NB4 (cell line): Measurements from ENCODE around the gene BCL11B.

Source experiments
- DNase-seq: peaks from one replicate; pipeline ENCODE4 v3.0.0; 2010; ENCODE audit warnings: low read depth
- H3K4me3 ChIP-seq: one replicate; pipeline ENCODE4 v1.5.1; 2011; ENCODE audit warnings: mild to moderate bottlenecking, low read depth, low read length, moderate library complexity
- CTCF ChIP-seq: IDR thresholded peaks from one replicate; pipeline ENCODE4 v1.5.1; 2012; ENCODE audit warnings: low read depth, low read length
- MAX ChIP-seq: IDR thresholded peaks from 2 replicates; pipeline ENCODE4 v1.6.1; 2011; ENCODE audit warnings: low read depth, low read length
- MYC ChIP-seq: IDR thresholded peaks from 2 replicates; pipeline ENCODE4 v1.6.1; 2011; ENCODE audit warnings: low read depth, low read length
- POLR2A ChIP-seq: IDR thresholded peaks from 2 replicates; pipeline ENCODE4 v1.6.1; 2011; ENCODE audit warnings: mild to moderate bottlenecking; ENCODE audit not compliant: insufficient read length; ENCODE audit errors: extremely low read depth

The BCL11B gene

GRCh38 chr14:99194136-99194535, 77.9 kb downstream of the BCL11B start:
- no peak for DNase-seq
- no peak for TF ChIP-seq MYC
- no peak overlapping the region for H3K4me3 ChIP-seq

GRCh38 chr14:99192830-99193229, 79.2 kb downstream of the BCL11B start:
- no peak for DNase-seq
- no peak for TF ChIP-seq MAX
- TF ChIP-seq CTCF: no peak
- TF ChIP-seq POLR2A: no peak
- no peak for TF ChIP-seq MYC
- H3K4me3 ChIP-seq: no peak overlapping the region

- no peak overlapping the region for H3K4me3 ChIP-seq
- no peak for DNase-seq
Measured at GRCh38 chr14:99192028-99192621, 79.9 kb downstream of the BCL11B start.

GRCh38 chr14:99191395-99192027, 80.5 kb downstream of the BCL11B start:
- no peak overlapping the region for H3K4me3 ChIP-seq
- DNase-seq: no peak
- TF ChIP-seq POLR2A (no peak), MYC (no peak), MAX (no peak), CTCF (no peak)

More at GRCh38 chr14:99192028-99192621, 79.9 kb downstream of the BCL11B start:
- TF ChIP-seq MAX (no peak), MYC (no peak), CTCF (no peak), POLR2A (no peak)

GRCh38 chr14:99190696-99191394, 81.2 kb downstream of the BCL11B start:
- H3K4me3 ChIP-seq: no peak overlapping the region
- peak; percentile 42 for DNase-seq
- peak; percentile 33 for TF ChIP-seq CTCF
- TF ChIP-seq MYC: no peak

GRCh38 chr14:99189201-99189801, 82.7 kb downstream of the BCL11B start:
- DNase-seq: no peak
- H3K4me3 ChIP-seq: no peak overlapping the region
- TF ChIP-seq MAX (no peak), MYC (no peak), CTCF (no peak), POLR2A (no peak)
